Thoracic aorta (tissue), 2 donors: ENCODE results near the gene MEGF10. TPM values are rescaled to one million over a fixed set of nuclear protein-coding genes. Genes with fewer than 3 reads are reported as not detected.
"Not testable (repeated sequence)": the region's sequence is repeated elsewhere in the genome, so short reads cannot be mapped to it uniquely, and the experiment has no call there.

Source experiments
- ATAC-seq: fragments of 150-250 bp; one replicate; pipeline ENCODE4 v1.8.0; 2017; ENCODE audit warnings: low read depth; ENCODE audit not compliant: insufficient number of reproducible peaks, low FRiP score
- DNase-seq: peaks from one replicate; pipeline ENCODE4 v3.0.0-alpha.2; 2020; ENCODE audit warnings: low spot score
- H3K27ac ChIP-seq, 2 donors: fragments of 200-600 bp; sonication (generic); 1 replicate in 1 of 2; 2 replicates in 1 of 2; pipeline ENCODE4 v1.5.1; 2016; ENCODE audit warnings: mild to moderate bottlenecking in 2 of 2, moderate library complexity in 2 of 2
- H3K27me3 ChIP-seq: fragments of 200-600 bp; sonication (generic); replicated peaks from 2 replicates; pipeline ENCODE4 v1.6.0; 2016; ENCODE audit warnings: mild to moderate bottlenecking; ENCODE audit not compliant: insufficient read depth
- H3K36me3 ChIP-seq: fragments of 200-600 bp; sonication (generic); one replicate; pipeline ENCODE4 v1.5.1; 2016
- H3K4me1 ChIP-seq, 2 donors: fragments of 200-600 bp; sonication (generic); 1 replicate in 1 of 2; 2 replicates in 1 of 2; pipeline versions ENCODE4 v1.5.1 to v1.6.0; 2016; ENCODE audit warnings: low read depth in 2 of 2, mild to moderate bottlenecking in 1 of 2; ENCODE audit not compliant: control insufficient read depth in 1 of 2
- H3K4me3 ChIP-seq: fragments of 200-600 bp; sonication (generic); 2 replicates; pipeline ENCODE4 v1.5.1; 2016; ENCODE audit warnings: mild to moderate bottlenecking
- H3K9me3 ChIP-seq: fragments of 200-600 bp; sonication (generic); 2 replicates; pipeline ENCODE4 v1.5.1; 2016
- CTCF ChIP-seq: fragments of 200-600 bp; sonication (generic); IDR thresholded peaks from one replicate; pipeline ENCODE4 v1.5.1; 2019; ENCODE audit warnings: antibody characterized with exemption
- total RNA-seq, 2 donors: library from RNA; depleted of rRNA; stranded (reverse); fragments of >200 nt; gene quantifications; one replicate each; pipeline versions ENCODE4 v1.1.0 to v1.2.3, GENCODE V29; 2016

The MEGF10 gene
- total RNA-seq, 2 donors from 2014 or later, result under 0.01 to 0.21 TPM

- no peaks in the 10 kb centered on the region for H3K4me1 ChIP-seq
- TF ChIP-seq CTCF, result no peak
- ATAC-seq, result no peak
Observed at GRCh38 chr5:127296321-127296720, 5.7 kb downstream of the MEGF10 start.

GRCh38 chr5:127296894-127297293 lies 6.3 kb downstream of the MEGF10 start:
- not testable (repeated sequence) for H3K27ac ChIP-seq, H3K36me3 ChIP-seq, DNase-seq, H3K27me3 ChIP-seq, H3K4me1 ChIP-seq, H3K4me3 ChIP-seq, H3K9me3 ChIP-seq, ATAC-seq

More at GRCh38 chr5:127296321-127296720, 5.7 kb downstream of the MEGF10 start:
- no peak overlapping the region for H3K4me3 ChIP-seq
- H3K27ac ChIP-seq, result no peak overlapping the region
- H3K9me3 ChIP-seq, result no peaks in the 10 kb centered on the region
- no peaks in the 10 kb centered on the region for H3K27me3 ChIP-seq
- no peaks in the 10 kb centered on the region for H3K36me3 ChIP-seq
- no peak for DNase-seq

GRCh38 chr5:127297348-127298035 lies 6.9 kb downstream of the MEGF10 start:
- ATAC-seq, result no peak
- H3K27me3 ChIP-seq, result no peaks in the 10 kb centered on the region
- no peak for TF ChIP-seq CTCF
- H3K4me1 ChIP-seq, result no peaks in the 10 kb centered on the region
- no peaks in the 10 kb centered on the region for H3K9me3 ChIP-seq
- no peak for DNase-seq
- no peak overlapping the region for H3K27ac ChIP-seq
- no peaks in the 10 kb centered on the region for H3K36me3 ChIP-seq
- H3K4me3 ChIP-seq, result no peak overlapping the region

GRCh38 chr5:127298036-127298429 lies 7.4 kb downstream of the MEGF10 start:
- H3K9me3 ChIP-seq, result no peaks in the 10 kb centered on the region
- no peaks in the 10 kb centered on the region for H3K27me3 ChIP-seq
- H3K27ac ChIP-seq, result no peak overlapping the region
- DNase-seq (no peak), ATAC-seq (no peak)
- H3K4me1 ChIP-seq, result no peaks in the 10 kb centered on the region
- H3K36me3 ChIP-seq, result no peaks in the 10 kb centered on the region
- TF ChIP-seq CTCF, result no peak
- H3K4me3 ChIP-seq, result no peak overlapping the region

- DNase-seq, result no peak
- no peaks in the 10 kb centered on the region for H3K4me1 ChIP-seq
- no peaks in the 10 kb centered on the region for H3K36me3 ChIP-seq
- no peaks in the 10 kb centered on the region for H3K9me3 ChIP-seq
- no peaks in the 10 kb centered on the region for H3K27me3 ChIP-seq
- H3K27ac ChIP-seq, result no peak overlapping the region
- ATAC-seq, result no peak
- H3K4me3 ChIP-seq, result no peak overlapping the region
- no peak for TF ChIP-seq CTCF
Observed at GRCh38 chr5:127298656-127299055, 8.1 kb downstream of the MEGF10 start.

GRCh38 chr5:127299678-127300077 lies 9.1 kb downstream of the MEGF10 start:
- no peak for TF ChIP-seq CTCF
- no peak for ATAC-seq
- Histone ChIP-seq H3K27me3 (no peaks in the 10 kb centered on the region), H3K36me3 (no peaks in the 10 kb centered on the region), H3K9me3 (no peaks in the 10 kb centered on the region), H3K27ac (no peak overlapping the region), H3K4me1 (no peaks in the 10 kb centered on the region), H3K4me3 (no peak overlapping the region)
- DNase-seq, result no peak
